AG09309 (cell line): ENCODE data around the gene XPNPEP1.

Experiments used
- DNase-seq: peaks from one replicate; pipeline ENCODE4 v3.0.0-alpha.2; 2010; ENCODE audit warnings: low read depth
- H3K4me3 ChIP-seq: 2 replicates; pipeline ENCODE4 v1.5.1; 2011; ENCODE audit warnings: mild to moderate bottlenecking, low read depth, low read length, moderate library complexity; ENCODE audit not compliant: control insufficient read depth
- CTCF ChIP-seq: IDR thresholded peaks from 2 replicates; pipeline ENCODE4 v1.5.1; 2011; ENCODE audit warnings: mild to moderate bottlenecking, low read depth, low read length, inconsistent platforms; ENCODE audit not compliant: insufficient read depth, control insufficient read depth; ENCODE audit errors: missing control alignments

XPNPEP1 gene

GRCh38 chr10:109823196-109823595, 100.1 kb downstream of the XPNPEP1 start:
- TF ChIP-seq CTCF, result no peak
- no peak overlapping the region for H3K4me3 ChIP-seq
- DNase-seq, result no peak

- no peak for DNase-seq
- no peak overlapping the region for H3K4me3 ChIP-seq
- no peak for TF ChIP-seq CTCF
Measured at GRCh38 chr10:109821672-109822071, 101.6 kb downstream of the XPNPEP1 start.

DNA sequence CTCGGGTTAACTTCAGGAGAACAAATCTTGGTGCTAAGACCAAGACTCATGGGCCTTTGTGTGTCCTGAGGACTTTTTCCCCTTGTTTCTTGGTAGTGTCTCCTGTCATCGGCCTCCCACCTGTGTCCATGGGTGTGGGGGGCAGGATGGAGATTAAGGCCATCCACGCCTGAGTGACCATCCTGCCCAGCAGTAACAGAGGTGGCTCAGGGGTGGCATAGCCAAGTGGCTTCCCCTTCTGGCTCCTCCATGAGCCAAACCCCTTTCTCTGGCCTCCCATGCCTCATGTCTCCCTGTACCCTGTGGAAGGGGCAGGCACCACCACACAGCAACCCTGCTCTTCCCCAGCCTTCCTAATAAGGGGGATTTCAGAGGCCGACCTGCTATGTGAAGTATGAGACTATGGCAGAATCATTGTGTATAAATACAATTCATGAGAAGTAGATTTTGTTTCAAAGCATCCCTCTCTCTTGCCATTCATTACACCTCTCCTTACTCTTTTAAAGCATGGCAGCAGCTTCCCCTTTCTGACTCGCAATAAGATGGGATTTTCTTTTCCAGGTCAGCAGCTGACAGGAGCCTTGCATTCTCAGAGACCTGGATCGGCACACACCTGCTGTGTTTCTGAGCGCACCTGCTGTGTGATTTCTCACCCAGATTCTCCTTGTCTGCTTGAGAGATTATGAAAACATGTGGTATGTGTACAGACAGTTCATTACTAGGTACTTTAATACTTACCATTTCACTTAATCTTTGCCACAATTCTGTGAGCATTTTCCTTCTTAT, 102.5 kb downstream of the XPNPEP1 start:
- H3K4me3 ChIP-seq, result no peak overlapping the region
- no peak for DNase-seq
- TF ChIP-seq CTCF, result no peak

- TF ChIP-seq CTCF, result no peak
- no peak for DNase-seq
- no peak overlapping the region for H3K4me3 ChIP-seq
Measured at GRCh38 chr10:109819807-109820206, 103.5 kb downstream of the XPNPEP1 start.
